HG03045 (cell line): ENCODE results near the gene SHANK3.

Experiments
- ATAC-seq: cut with Tn5 transposase; IDR thresholded peaks from one replicate; pipeline ENCODE4 v1.9.1; 2021; ENCODE audit warnings: mild to moderate bottlenecking, moderate library complexity; ENCODE audit not compliant: unreplicated experiment

SHANK3 gene

GRCh38 chr22:50710886-50711285, 38.3 kb downstream of the SHANK3 start:
- ATAC-seq: no peak

- no peak for ATAC-seq
These were observed 39.1 kb downstream of the SHANK3 start for GRCh38 chr22:50711446-50712340.

GRCh38 chr22:50712341-50713007, 39.9 kb downstream of the SHANK3 start:
- ATAC-seq: no peak

- ATAC-seq: no peak
These were observed 40.4 kb downstream of the SHANK3 start for GRCh38 chr22:50713008-50713385.

- no peak for ATAC-seq
These were observed 41.0 kb downstream of the SHANK3 start for GRCh38 chr22:50713571-50714056.

- no peak for ATAC-seq
These were observed 41.5 kb downstream of the SHANK3 start for GRCh38 chr22:50714150-50714549.

- ATAC-seq: no peak
These were observed 42.1 kb downstream of the SHANK3 start for GRCh38 chr22:50714631-50715179.

- ATAC-seq: no peak
These were observed 42.6 kb downstream of the SHANK3 start for GRCh38 chr22:50715250-50715649.

- no peak for ATAC-seq
These were observed 43.2 kb downstream of the SHANK3 start for GRCh38 chr22:50715776-50716175.

GRCh38 chr22:50716290-50717024, 43.8 kb downstream of the SHANK3 start:
- no peak for ATAC-seq

- no peak for ATAC-seq
These were observed 45.2 kb downstream of the SHANK3 start for GRCh38 chr22:50717709-50718351.

- no peak for ATAC-seq
These were observed 45.7 kb downstream of the SHANK3 start for GRCh38 chr22:50718352-50718709.

GRCh38 chr22:50719814-50720300, 47.2 kb downstream of the SHANK3 start:
- no peak for ATAC-seq

GRCh38 chr22:50720301-50721256, 48.0 kb downstream of the SHANK3 start:
- ATAC-seq: no peak

GRCh38 chr22:50721257-50721844, 48.7 kb downstream of the SHANK3 start:
- no peak for ATAC-seq

- no peak for ATAC-seq
These were observed 49.6 kb downstream of the SHANK3 start for GRCh38 chr22:50722048-50722701.
